Muscle layer of duodenum (tissue), 2 donors: ENCODE measurements around the gene ACTMAP.

ENCODE experiments used
- H3K27ac ChIP-seq: one replicate; pipeline ENCODE4 v1.7.0; 2013; ENCODE audit warnings: mild to moderate bottlenecking, low read length
- H3K27me3 ChIP-seq: one replicate; pipeline ENCODE4 v1.7.0; 2013; ENCODE audit warnings: low read depth, mild to moderate bottlenecking, control low read depth, low read length
- H3K36me3 ChIP-seq, 2 donors: one replicate each; pipeline ENCODE4 v1.7.0; 2013; ENCODE audit warnings: low read length in 2 of 2, control low read depth in 1 of 2, mild to moderate bottlenecking in 1 of 2; ENCODE audit not compliant: insufficient read depth in 2 of 2, control insufficient read depth in 1 of 2
- H3K4me1 ChIP-seq, 2 donors: one replicate each; pipeline ENCODE4 v1.7.0; 2013; ENCODE audit warnings: low read length in 2 of 2, mild to moderate bottlenecking in 2 of 2, control low read depth in 1 of 2, moderate library complexity in 1 of 2; ENCODE audit not compliant: insufficient read depth in 2 of 2, control insufficient read depth in 1 of 2
- H3K4me3 ChIP-seq, 2 donors: one replicate each; pipeline ENCODE4 v1.7.0; 2013; ENCODE audit warnings: low read length in 2 of 2, low read depth in 1 of 2, mild to moderate bottlenecking in 1 of 2
- H3K9me3 ChIP-seq, 2 donors: one replicate each; pipeline ENCODE4 v1.7.0; 2013; ENCODE audit warnings: low read length in 2 of 2, control low read depth in 1 of 2, mild to moderate bottlenecking in 1 of 2; ENCODE audit not compliant: control insufficient read depth in 1 of 2
- donor health status: healthy.

Gene ACTMAP

GRCh38 chr19:40724315-40724714 is 26.0 kb downstream of the ACTMAP start:
- Histone ChIP-seq H3K4me1 (peaks cover 5 to 15% of the 10 kb centered on the region in 2 donors), H3K27ac (no peak overlapping the region), H3K36me3 (peaks cover 36 to 51% of the 10 kb centered on the region in 2 donors), H3K4me3 (no peak overlapping the region), H3K27me3 (no peaks in the 10 kb centered on the region), H3K9me3 (no peaks in the 10 kb centered on the region)

DNA sequence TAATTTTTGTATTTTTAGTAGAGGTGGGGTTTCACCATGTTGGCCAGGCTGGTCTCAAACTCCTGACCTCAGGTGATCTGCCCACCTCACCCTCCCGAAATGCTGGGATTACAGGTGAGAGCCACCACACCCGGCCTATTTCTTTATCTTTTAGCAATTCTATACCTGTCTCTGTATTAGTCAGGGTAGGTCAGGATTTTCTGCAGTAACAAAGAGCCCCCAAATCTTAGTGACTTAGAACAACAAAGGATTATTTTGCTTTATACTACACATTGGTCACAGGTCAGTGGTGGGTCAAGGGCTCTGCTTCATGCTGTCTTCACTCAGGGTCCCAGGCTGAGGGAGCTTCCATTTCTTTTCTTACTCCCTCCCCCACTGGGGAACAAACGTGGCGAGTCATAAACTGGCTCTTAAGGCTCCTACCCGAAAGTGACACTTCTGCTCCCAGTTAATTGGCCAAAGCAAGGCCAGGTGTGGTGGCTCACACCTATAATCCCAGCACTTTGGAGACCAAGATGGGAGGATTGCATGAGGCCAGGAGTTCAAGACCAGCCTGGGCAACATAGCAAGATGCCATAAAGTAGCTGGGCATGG is 26.5 kb downstream of the ACTMAP start:
- peaks cover 36 to 46% of the 10 kb centered on the region in 2 donors for H3K36me3 ChIP-seq
- no peak overlapping the region for H3K4me3 ChIP-seq
- no peak overlapping the region for H3K27ac ChIP-seq

DNA sequence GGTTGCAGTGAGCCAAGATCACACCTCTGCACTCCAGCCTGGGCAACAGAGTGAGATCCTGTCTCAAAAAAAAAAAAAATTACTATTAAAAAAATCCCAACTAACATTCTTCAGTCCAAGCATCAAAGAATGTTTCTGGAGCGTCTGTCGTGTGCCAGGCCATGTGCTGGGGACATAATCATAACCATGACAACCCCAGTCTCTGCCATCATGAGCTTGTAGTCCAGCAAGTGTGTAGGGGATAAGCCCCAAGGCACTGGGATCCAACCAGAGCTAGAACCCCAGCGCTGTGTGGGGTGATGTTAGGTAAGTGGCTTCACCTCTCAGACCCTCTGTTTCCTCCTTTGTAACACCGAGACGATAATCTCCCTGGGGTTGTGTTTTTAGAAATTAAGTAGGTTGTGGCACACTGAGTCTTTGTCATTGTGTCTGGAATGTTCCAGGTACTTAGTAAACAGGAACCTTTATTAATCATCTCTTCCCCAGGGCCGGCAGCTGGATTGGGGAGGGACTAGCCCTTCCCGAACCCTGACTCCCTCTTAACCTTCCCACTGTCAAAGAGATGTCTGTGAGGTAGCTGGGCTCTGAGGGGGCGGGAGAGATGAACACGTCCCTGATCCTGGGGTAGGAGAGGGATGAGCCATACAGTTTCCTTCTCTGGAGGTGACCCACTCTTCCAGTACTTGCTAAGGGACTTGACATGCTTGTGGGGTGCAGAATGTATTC is 28.2 kb downstream of the ACTMAP start:
- Histone ChIP-seq H3K27ac (peak overlapping the region; percentile 40), H3K4me1 (peaks cover 5 to 15% of the 10 kb centered on the region in 2 donors), H3K27me3 (no peaks in the 10 kb centered on the region), H3K36me3 (peaks cover 28 to 31% of the 10 kb centered on the region in 2 donors), H3K9me3 (no peaks in the 10 kb centered on the region), H3K4me3 (peak overlapping the region; percentile 32 to 94)

More for the DNA sequence above, 26.5 kb downstream of the ACTMAP start:
- Histone ChIP-seq H3K4me1 (peaks cover 5 to 15% of the 10 kb centered on the region in 2 donors), H3K27me3 (no peaks in the 10 kb centered on the region), H3K9me3 (no peaks in the 10 kb centered on the region)

DNA sequence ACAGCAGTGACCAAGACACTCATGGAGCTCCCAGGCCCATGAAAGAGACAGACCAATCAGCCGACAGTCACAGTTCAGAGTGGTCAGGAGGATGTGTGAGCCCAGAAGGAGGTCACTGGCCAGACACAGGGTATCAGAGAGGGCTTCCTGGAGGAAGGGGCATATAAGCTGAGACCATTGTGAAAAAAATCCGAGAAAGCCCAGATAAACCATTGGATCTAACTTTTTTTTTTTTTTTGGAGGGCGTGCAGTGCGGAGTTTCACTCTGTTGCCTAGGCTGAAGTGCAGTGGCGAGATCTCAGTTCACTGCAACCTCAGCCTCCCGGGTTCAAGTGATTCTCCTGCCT is 29.2 kb downstream of the ACTMAP start:
- H3K9me3 ChIP-seq, result no peaks in the 10 kb centered on the region
- H3K36me3 ChIP-seq, result peaks cover 21 to 28% of the 10 kb centered on the region in 2 donors
- peaks cover 5 to 15% of the 10 kb centered on the region in 2 donors for H3K4me1 ChIP-seq
- H3K27ac ChIP-seq, result peak overlapping the region; percentile 96
- H3K4me3 ChIP-seq, result peak overlapping the region; percentile 85 to 94
- H3K27me3 ChIP-seq, result no peaks in the 10 kb centered on the region

DNA sequence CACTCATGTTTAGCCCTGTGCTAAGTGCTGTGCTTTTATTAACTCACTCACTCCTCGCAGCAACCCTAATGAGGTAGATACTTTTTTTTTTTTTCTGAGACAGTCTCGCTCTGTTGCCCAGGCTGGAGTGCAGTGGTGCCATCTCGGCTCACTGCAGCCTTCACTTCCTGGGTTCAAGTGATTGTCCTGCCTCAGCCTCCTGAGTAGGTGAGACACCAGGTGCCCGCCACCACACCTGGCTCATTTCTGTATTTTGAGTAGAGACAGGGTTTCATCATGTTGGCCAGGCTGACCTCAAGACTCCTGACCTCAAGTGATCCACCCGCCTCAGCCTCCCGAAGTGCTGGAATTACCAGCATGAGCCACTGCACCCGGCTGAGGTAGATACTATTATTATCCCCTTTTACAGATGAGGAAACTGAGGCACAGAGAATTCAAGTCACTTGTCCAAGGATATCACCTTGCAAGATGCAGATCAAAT is 30.8 kb downstream of the ACTMAP start:
- Histone ChIP-seq H3K9me3 (no peaks in the 10 kb centered on the region), H3K36me3 (peaks cover 9 to 19% of the 10 kb centered on the region in 2 donors), H3K27me3 (no peaks in the 10 kb centered on the region), H3K4me1 (peaks cover 8 to 15% of the 10 kb centered on the region in 2 donors), H3K27ac (peak overlapping the region; percentile 96), H3K4me3 (peak overlapping the region; percentile 85 to 94)

DNA sequence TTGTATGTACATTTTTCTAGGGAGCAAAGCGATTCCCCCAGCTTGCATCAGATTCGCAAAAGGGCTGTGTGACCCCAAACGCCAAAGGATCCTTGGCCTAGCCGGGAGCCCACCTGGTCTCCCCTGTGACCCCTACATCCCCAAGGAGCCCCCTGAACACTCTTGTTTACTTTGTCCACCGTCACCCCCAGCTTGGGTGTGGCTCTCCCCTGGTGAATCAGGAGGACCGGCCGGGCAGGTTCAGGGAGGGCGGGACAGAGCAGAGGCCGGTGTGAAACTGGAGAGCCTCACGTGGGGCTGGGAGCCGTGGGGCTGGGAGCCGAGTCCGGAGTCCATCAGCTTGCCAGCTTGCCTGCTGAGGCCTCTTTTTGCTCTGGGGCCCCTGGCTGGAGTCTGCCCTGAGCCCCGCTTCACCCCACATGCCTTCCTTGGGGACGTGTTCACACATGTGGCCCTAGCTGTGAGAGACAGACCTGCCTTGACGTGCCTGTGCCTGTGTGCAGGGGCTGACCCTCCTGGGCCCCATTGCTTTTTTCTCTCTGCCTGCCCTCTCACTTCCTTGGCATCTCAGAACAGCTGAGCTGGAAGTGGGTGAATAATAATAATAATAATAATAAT is 31.4 kb downstream of the ACTMAP start:
- Histone ChIP-seq H3K27ac (peak overlapping the region; percentile 96), H3K9me3 (no peaks in the 10 kb centered on the region), H3K27me3 (no peaks in the 10 kb centered on the region), H3K4me1 (peaks cover 8 to 15% of the 10 kb centered on the region in 2 donors), H3K36me3 (peaks cover 3 to 14% of the 10 kb centered on the region in 2 donors), H3K4me3 (peak overlapping the region; percentile 85 to 94)

DNA sequence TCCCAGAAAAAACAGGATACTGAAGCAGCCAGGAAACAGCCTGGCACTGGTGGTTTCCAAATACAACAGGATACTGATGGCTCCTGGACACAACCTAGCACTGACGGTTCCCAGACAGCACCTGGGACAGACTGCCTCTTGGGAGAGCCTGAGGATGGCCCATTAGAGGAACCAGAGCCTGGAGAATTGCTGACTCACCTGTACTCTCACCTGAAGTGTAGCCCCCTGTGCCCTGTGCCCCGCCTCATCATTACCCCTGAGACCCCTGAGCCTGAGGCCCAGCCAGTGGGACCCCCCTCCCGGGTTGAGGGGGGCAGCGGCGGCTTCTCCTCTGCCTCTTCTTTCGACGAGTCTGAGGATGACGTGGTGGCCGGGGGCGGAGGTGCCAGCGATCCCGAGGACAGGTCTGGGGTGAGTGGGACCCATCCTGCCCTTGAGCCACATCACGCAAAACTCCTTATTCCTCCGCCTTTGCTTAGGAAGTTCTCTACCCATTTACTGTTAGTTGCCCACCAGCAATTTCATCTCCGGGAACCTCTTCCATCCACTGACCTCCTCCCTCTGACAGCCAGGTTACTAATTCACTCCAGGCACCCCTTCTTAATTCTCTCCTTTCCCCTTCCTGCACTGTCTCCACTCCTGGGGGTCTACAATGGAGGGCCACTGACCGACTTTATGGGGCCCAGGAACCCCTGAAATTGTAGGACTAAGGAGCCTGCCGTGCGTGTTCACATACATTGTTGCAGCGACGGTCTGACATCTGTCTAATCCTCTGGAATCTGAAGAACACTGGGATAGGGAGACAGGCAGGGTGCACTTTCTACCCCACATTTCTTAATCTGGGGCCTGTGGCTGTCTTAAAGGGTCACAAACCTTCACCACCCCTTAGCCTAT is 32.1 kb downstream of the ACTMAP start:
- Histone ChIP-seq H3K36me3 (peaks cover 0 to 9% of the 10 kb centered on the region in 2 donors), H3K4me1 (peaks cover 8 to 15% of the 10 kb centered on the region in 2 donors), H3K4me3 (peak overlapping the region; percentile 85 to 94), H3K27ac (peak overlapping the region; percentile 96), H3K9me3 (no peaks in the 10 kb centered on the region), H3K27me3 (no peaks in the 10 kb centered on the region)

GRCh38 chr19:40717325-40717879 is 32.9 kb downstream of the ACTMAP start:
- Histone ChIP-seq H3K27ac (peak overlapping the region; percentile 96), H3K4me3 (peak overlapping the region; percentile 85 to 94), H3K4me1 (peaks cover 8 to 13% of the 10 kb centered on the region in 2 donors), H3K27me3 (no peaks in the 10 kb centered on the region), H3K9me3 (no peaks in the 10 kb centered on the region), H3K36me3 (peaks cover 0 to 9% of the 10 kb centered on the region in 2 donors)

DNA sequence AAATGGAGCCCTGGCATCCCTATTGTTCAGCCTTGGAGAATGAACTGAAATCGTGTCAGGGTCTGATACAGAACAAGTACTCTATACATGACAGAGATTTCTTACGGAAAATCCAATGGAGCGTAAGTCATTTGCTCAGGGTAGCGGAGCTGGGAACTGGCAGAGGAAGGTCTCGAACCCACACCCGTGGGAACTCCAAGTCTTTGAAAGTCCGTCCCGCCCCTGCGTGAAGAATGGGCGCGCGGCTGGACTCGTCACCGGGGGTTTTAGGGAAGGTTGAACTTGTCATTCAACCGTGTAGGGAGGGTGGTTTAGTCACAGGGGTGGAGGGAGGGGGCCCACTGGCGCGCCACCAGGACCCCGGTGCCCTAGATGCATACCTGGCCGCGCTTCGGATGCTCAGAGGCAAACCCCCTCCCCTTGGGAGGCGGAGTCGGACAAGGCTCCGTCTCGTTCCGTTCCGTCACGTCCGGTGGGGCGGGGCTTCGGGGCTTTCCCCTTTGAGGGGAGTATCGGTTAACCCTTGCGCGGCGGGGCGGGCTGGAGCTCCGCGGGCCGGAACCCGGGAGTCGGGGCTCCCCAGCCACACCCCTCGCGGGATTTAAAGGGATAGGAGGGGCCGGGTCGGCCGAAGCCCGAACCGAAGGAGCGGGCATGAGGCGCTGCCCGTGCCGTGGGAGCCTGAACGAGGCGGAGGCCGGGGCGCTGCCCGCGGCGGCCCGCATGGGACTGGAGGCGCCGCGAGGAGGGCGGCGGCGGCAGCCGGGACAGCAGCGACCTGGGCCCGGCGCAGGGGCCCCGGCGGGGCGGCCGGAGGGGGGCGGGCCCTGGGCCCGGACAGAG is 33.6 kb downstream of the ACTMAP start, which contains the start of the genes COQ8B and ITPKC:
COQ8B (minus strand) TSS at position 405 of the 843 bp plus-strand sequence. CDS start 2,254 bp downstream, outside the sequence.
ITPKC (plus strand) TSS at position 631 of the 843 bp plus-strand sequence; CDS start at position 655, 24 bp downstream.
- Histone ChIP-seq H3K9me3 (no peaks in the 10 kb centered on the region), H3K4me1 (peaks cover 8% of the 10 kb centered on the region in 2 donors), H3K27me3 (no peaks in the 10 kb centered on the region), H3K36me3 (peaks cover 0 to 9% of the 10 kb centered on the region in 2 donors), H3K4me3 (peak within 1 kb of the TSS; percentile 85 to 94), H3K27ac (peak within 1 kb of the TSS; percentile 96)
